Testis (tissue), 2 donors: Measurements from ENCODE around the gene PSMB11.

ENCODE experiments used
- POLR2A ChIP-seq: fragments of 450-650 bp; IDR thresholded peaks from one replicate; pipeline ENCODE4 v1.6.1; 2017; ENCODE audit warnings: antibody characterized with exemption, mild to moderate bottlenecking, moderate library complexity
- TF ChIP-seq, protein P1 (sequence below), 3 experiments: fragments of 450-650 bp in 2 of 3; fragments of 200-600 bp in 1 of 3; sonication (generic) in 1 of 3; IDR thresholded peaks; one replicate each; pipeline ENCODE4 v1.5.1; 2016 to 2019; ENCODE audit warnings: antibody characterized with exemption in 3 of 3, mild to moderate bottlenecking in 2 of 3, moderate library complexity in 1 of 3

DNA sequence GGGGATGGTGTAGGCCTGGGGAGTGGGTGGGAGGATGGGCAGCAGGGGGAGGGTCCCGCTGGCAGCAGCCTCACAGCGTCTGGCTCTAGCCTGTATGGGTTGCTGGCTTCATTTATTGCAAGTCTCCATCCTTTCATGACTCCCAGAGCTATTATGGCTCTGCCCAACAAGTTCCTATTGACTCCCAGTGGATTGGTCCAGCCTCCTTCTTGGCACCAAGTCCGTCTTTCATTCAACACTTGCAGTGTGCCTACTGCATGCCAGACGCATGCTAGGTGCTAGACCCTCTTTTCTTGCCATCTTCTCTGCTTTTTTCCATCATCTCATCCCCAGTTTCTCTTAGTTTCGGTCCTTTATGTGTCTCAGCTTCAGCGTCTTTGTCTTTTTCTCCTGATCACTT, 1.1 kb downstream of the PSMB11 start:
- TF ChIP-seq, protein P1, sequence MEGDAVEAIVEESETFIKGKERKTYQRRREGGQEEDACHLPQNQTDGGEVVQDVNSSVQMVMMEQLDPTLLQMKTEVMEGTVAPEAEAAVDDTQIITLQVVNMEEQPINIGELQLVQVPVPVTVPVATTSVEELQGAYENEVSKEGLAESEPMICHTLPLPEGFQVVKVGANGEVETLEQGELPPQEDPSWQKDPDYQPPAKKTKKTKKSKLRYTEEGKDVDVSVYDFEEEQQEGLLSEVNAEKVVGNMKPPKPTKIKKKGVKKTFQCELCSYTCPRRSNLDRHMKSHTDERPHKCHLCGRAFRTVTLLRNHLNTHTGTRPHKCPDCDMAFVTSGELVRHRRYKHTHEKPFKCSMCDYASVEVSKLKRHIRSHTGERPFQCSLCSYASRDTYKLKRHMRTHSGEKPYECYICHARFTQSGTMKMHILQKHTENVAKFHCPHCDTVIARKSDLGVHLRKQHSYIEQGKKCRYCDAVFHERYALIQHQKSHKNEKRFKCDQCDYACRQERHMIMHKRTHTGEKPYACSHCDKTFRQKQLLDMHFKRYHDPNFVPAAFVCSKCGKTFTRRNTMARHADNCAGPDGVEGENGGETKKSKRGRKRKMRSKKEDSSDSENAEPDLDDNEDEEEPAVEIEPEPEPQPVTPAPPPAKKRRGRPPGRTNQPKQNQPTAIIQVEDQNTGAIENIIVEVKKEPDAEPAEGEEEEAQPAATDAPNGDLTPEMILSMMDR (IDR thresholded peaks at IDR 0.05) = no peak
- TF ChIP-seq POLR2A = no peak
